HL-60 (cell line): ENCODE data around the gene C1QTNF9.
"Not testable (repeated sequence)": the region's sequence is repeated elsewhere in the genome, so short reads cannot be mapped to it uniquely, and the experiment has no call there.

Experiments used
- DNase-seq, 2 experiments: peaks; one replicate each; pipeline ENCODE4 v3.0.0-alpha.2; 2010 to 2020; ENCODE audit warnings: low read depth in 1 of 2, low spot score in 1 of 2
- H3K27ac ChIP-seq: fragments of 250-450 bp; sonication (Bioruptor Pico); replicated peaks from 2 replicates; pipeline ENCODE4 v1.5.1; 2020; ENCODE audit warnings: mild to moderate bottlenecking, moderate library complexity
- H3K27me3 ChIP-seq: fragments of 250-450 bp; sonication (Bioruptor Pico); 2 replicates; pipeline ENCODE4 v1.5.1; 2021; ENCODE audit warnings: mild to moderate bottlenecking, moderate library complexity; ENCODE audit not compliant: insufficient read depth, poor library complexity, severe bottlenecking
- H3K4me3 ChIP-seq: replicated peaks from 2 replicates; pipeline ENCODE4 v1.5.1; 2011; ENCODE audit warnings: mild to moderate bottlenecking, control low read depth, low read length; ENCODE audit not compliant: insufficient read depth
- CTCF ChIP-seq: IDR thresholded peaks from one replicate; pipeline ENCODE4 v1.5.1; 2011; ENCODE audit warnings: low read length, control low read depth, inconsistent platforms; ENCODE audit not compliant: insufficient read depth
- GABPA ChIP-seq: IDR thresholded peaks from 2 replicates; pipeline ENCODE4 v1.6.1; 2012; ENCODE audit warnings: low read depth
- POLR2AphosphoS5 ChIP-seq: IDR thresholded peaks from 2 replicates; pipeline ENCODE4 v1.6.1; 2012; ENCODE audit warnings: low read depth
- REST ChIP-seq: IDR thresholded peaks from 2 replicates; pipeline ENCODE4 v1.6.1; 2012; ENCODE audit warnings: low read depth; ENCODE audit not compliant: insufficient replicate concordance
- SPI1 ChIP-seq: IDR thresholded peaks from 2 replicates; pipeline ENCODE4 v1.6.1; 2012; ENCODE audit warnings: low read depth, mild to moderate bottlenecking, borderline replicate concordance
- long read RNA-seq: library from polyadenylated mRNA; unstranded; transcript quantifications from one replicate; pipeline ENCODE4 v2.0.0, GENCODE V29; 2020

The C1QTNF9 gene
- long read RNA-seq, result 0 reads

GRCh38 chr13:24309300-24309699 is at the start of gene C1QTNF9:
C1QTNF9 (plus strand) TSS chr13:24309580; CDS start chr13:24316004, 6,424 bp downstream.
- not testable (repeated sequence) for H3K4me3 ChIP-seq, H3K27me3 ChIP-seq, DNase-seq, H3K27ac ChIP-seq

GRCh38 chr13:24261566-24261965 is 47.8 kb upstream of the C1QTNF9 start:
- DNase-seq, result no peak
- H3K27ac ChIP-seq, result no peak overlapping the region
- H3K4me3 ChIP-seq, result no peak overlapping the region
- no peak for TF ChIP-seq CTCF
- no peak for TF ChIP-seq GABPA
- no peak for TF ChIP-seq SPI1
- TF ChIP-seq POLR2AphosphoS5, result no peak
- no peak for TF ChIP-seq REST
- H3K27me3 ChIP-seq, result no peaks in the 10 kb centered on the region

- no peak overlapping the region for H3K27ac ChIP-seq
- no peak overlapping the region for H3K4me3 ChIP-seq
- TF ChIP-seq SPI1, result no peak
- no peak for TF ChIP-seq CTCF
- TF ChIP-seq REST, result no peak
- no peak for TF ChIP-seq POLR2AphosphoS5
- no peak for TF ChIP-seq GABPA
- no peak for DNase-seq
- no peaks in the 10 kb centered on the region for H3K27me3 ChIP-seq
These were observed 45.7 kb upstream of the C1QTNF9 start for GRCh38 chr13:24263632-24264031.

GRCh38 chr13:24264976-24265375 is 44.4 kb upstream of the C1QTNF9 start:
- Histone ChIP-seq H3K27me3 (no peaks in the 10 kb centered on the region), H3K4me3 (no peak overlapping the region), H3K27ac (no peak overlapping the region)
- no peak for DNase-seq
- TF ChIP-seq GABPA (no peak), POLR2AphosphoS5 (no peak)

- no peak for TF ChIP-seq POLR2AphosphoS5
- TF ChIP-seq GABPA, result no peak
- no peak for TF ChIP-seq CTCF
- TF ChIP-seq REST, result no peak
- TF ChIP-seq SPI1, result no peak
- no peak for DNase-seq
- Histone ChIP-seq H3K27me3 (no peaks in the 10 kb centered on the region), H3K4me3 (no peak overlapping the region), H3K27ac (no peak overlapping the region)
These were observed 43.9 kb upstream of the C1QTNF9 start for GRCh38 chr13:24265453-24265852.
